SHP77 treated with DMSO at 0.1 percent for 48 hours (cell line): ENCODE measurements around the gene RFX3.

Source experiments
- DNase-seq: peaks from one replicate; lab custom pipeline; 2025; lab: John Stamatoyannopoulos, UW

RFX3 gene

GRCh38 chr9:3475300-3476020 is 50.3 kb downstream of the RFX3 start:
- no peak for DNase-seq

DNA sequence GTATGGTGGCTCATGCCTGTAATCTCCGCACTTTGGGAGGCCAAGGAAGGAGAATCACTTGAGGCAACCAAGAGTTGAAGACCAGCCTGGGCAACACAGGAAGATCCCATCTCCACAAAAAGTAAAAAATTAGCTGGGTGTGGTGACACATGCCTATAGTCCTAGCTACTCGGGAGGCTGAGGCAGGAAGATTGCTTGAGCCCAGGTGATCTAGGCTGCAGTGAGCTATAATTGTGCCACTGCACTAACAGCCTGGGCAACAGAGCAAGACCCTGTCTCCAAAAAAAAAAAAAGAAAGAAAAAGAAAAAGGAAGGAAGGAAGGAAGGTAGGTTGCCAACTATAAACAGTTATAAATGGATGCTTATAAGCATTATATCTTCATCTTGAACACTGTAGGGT is 51.0 kb downstream of the RFX3 start:
- no peak for DNase-seq

GRCh38 chr9:3473405-3473804 is 52.4 kb downstream of the RFX3 start:
- DNase-seq: no peak

DNA sequence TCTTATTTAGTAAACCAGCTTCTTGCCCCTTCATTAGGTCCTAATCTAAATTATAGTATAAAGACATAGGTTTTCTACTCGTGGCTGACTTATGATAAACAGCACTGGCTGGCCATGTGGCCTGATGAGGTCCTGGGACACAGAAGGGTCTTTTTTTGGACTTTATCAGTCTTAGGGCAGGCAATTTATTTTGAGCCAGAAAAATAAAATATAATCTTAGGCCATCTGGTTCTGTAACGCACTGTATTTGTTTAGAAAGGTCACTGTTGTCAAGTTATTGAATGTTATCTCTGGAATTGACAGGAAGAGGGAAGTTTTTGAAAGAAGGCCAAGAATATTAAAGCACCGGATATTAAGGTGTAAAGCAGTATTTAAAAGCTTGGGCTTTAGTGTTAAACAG is 53.9 kb downstream of the RFX3 start:
- no peak for DNase-seq

DNA sequence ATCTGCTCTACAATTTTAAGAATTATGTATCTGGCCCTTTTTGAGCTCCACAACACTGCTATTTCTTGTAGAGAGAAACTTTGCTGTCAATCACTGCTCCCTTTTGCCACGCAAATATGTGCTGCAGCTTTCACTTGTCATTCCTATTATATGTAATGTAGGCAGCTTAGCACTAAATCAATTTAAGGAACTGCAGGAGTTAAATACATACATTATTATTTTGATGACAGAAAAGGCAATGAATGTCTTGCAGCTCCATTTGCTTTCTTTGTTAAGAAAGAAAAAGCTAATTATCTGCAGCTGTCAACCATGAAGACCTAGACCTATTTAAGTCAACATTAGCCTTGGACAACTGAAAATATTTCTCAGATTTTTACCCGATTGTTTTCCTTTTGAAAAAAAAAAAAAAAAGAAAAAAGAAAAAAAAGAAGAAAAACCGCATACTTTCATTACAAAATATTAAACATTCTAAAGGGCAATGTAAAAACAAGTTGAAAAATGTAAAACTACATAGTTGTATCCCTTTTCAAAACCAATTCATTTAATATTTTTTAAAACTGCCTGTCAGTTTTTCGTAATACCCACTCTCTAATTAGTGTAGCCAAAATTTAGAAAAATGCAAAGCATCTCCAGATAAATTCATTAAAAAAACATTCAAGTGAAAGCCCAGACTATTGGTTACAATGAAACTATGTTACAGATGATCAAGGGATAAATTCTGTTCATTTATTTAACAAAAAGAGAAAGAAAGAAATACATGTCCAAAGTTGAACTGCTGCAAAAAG is 57.2 kb downstream of the RFX3 start:
- DNase-seq: no peak

DNA sequence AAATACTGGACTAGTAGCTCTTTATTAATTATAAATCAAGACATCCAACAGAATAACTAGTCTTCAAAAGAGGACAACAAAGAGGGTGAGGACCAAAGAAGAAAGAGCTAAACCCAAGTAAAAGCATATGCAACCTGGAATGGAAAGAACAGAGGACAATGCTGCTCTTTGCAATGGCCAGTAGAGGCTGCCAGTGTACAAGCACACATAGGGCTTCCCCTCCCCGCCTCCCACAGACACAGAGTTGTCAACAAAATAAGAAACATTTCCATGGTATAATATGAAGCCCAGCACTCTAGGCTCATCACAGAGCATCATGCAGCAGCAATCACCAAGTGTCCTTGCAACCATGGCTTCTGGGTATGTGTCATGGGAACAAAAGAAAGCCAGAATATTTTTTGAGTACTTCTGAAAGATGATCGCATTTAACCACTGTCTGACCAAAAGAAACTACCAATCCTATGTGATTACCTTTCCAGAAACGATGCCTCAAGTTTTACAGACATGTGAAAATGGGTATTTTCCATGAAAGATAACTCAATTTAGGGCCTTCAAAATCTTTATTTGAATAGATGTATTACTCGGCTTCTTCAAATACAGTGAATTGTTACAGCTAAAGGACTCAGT is 58.1 kb downstream of the RFX3 start:
- DNase-seq: no peak

DNA sequence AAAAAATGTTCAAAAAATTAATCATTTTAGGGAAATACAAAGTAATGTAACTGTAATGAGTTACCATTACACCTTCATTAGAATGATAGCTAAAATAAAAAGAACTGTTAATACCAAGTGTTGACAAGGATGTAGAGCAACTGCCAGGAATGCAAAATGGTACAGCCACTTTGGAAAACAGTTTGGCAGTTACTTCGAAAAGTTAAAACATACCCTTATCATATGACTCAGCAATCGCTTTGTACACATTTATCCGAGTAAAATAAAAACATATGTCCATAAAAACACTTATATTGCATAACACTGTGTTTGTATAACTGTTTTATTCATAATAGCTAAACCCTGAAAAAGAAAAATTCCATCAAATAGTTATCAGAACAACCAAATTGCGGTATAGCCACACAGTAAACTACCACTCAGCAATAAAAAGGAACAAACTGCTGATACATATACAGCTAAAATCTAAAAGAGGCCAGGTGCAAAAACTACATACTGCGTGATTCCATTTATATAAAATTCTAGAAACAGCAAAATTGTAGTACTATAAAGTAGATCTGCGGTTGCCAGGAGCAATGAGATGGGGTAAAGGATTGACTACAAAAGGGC is 61.7 kb downstream of the RFX3 start:
- no peak for DNase-seq

- peak; percentile 79 for DNase-seq
These were observed 66.9 kb downstream of the RFX3 start for GRCh38 chr9:3458806-3459475.

- DNase-seq: no peak
These were observed 68.6 kb downstream of the RFX3 start for GRCh38 chr9:3457175-3457574.

GRCh38 chr9:3455717-3456116 is 70.1 kb downstream of the RFX3 start:
- DNase-seq: no peak

- no peak for DNase-seq
These were observed 70.7 kb downstream of the RFX3 start for GRCh38 chr9:3455094-3455493.

DNA sequence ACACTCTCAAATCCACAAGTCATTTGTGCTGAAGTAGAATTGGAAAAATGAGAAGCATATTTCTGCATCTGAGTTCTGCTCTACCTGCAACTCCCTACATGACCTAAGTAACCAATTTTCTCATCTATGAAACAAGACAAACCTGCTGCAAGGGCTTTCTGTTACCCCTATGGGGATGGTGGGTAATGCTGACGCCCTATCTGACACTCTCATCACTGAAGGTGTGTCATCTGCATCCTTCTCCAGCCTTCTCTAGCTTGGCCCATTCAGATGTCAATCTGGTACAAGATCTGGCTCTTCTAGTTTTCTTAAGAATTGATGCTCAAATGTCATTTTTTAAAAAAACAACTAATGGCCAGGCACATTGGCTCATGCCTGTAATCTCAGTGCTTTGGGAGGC is 73.8 kb downstream of the RFX3 start:
- DNase-seq: no peak

- no peak for DNase-seq
These were observed 78.0 kb downstream of the RFX3 start for GRCh38 chr9:3447788-3448187.

DNA sequence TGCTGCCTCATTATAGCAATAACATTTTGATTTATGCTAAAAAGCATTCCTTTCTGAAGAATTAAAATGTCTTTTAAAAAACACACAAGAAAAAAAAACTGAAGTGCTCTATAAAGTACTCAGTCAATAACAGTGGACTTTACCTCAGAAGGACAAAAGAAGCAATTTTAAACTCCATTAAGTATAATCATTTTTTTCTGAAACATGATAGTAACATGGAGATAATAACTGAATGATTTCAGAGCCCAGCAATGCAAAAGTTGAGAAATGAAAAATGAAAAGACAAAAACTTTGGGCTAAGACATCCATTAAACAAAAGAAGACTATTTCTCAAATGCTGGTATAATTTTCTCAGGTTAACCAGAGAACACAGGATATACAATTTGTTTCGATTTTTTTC is 78.7 kb downstream of the RFX3 start:
- DNase-seq: no peak

DNA sequence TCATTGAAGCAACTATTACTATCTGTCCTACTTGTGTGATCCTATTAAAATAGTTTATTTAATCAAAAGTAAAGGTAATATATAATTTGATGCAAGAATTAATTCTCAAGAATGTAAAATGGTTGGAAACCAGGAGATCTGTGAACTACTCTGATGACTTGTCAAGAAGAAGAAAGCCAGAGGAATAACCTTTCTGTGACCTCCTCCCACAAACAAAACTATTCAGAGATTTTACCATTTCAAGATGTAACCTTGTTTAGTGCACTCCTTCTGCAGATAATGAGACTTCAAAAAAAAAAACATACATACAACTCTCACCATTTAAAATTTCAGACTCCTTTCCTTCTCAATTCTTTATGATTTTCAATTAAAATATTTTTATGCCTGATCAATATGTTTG is 79.5 kb downstream of the RFX3 start:
- no peak for DNase-seq

- DNase-seq: no peak
These were observed 81.8 kb downstream of the RFX3 start for GRCh38 chr9:3444016-3444415.

DNA sequence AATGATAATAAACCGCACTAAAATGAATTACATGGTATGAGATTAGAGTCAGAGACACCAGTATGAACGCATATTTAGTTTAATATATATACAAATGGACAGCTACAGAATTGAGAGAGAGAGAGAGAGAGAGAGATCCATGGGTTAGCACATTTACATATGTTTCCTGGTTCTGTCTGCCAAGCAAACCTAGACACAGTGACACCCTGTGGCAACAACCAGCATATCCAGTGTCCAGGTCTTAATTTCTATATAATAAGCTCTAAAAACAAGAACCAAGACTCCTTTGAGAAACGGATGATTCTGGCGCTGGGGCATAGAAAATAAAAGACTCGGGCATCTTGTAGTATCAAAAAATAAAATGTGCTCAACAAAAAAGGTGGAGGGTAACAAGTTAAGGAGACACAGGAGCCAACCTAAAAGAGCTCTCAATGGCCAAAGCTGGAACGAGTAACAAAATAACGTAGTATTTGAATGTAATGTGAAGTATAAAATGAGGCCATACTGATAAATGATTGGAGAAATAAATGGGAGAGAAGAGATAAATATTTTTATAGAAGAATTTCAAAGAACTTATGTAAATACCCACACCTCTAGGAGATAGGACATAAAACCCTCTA is 84.5 kb downstream of the RFX3 start:
- no peak for DNase-seq

- DNase-seq: no peak
These were observed 89.0 kb downstream of the RFX3 start for GRCh38 chr9:3436629-3437420.

GRCh38 chr9:3435732-3436131 is 90.1 kb downstream of the RFX3 start:
- DNase-seq: no peak

DNA sequence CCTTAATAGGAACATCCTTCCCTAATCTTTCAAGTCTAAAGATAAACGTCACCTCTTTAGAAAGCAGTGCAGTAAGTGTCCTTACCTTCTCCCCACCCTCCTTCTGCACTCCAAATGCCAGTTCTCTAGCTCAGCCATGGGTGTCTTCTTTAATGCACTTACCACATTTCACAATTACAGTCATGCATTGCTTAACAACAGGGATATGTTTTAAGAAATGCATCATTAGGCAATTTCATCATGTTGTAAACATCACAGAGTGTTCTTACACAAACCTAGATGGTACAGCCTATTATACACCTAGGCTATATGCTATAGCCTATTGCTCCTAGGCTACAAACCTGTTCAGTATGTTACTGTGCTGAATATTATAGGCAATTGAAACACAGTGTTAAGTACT is 91.2 kb downstream of the RFX3 start:
- DNase-seq: no peak

DNA sequence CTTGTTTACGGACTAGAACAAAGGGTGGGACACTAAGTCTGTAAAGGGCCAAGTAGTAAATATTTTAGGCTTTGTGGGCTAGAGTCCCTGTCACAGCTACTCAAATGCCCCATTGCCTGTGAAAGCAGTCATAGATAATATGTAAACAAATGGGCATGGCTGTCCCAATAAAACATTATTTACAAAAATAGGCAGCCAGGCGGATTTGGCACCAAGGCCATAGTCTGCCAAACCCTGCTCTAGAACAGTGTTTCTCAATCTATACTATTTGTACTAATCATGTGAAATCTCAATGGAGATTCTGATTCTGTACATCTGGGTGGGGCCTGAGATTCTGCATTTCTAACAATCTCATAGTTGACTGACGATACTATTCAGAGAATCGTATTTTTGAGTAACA is 92.0 kb downstream of the RFX3 start:
- DNase-seq: no peak
